ENCODE measurements around the gene KCNMA1. TPM values are rescaled to one million over a fixed set of nuclear protein-coding genes. Genes with fewer than 3 reads are reported as not detected.

The KCNMA1 gene
- total RNA-seq, 1 experiment from 2014 or later, result 0.70 TPM

GRCh38 chr10:77512219-77512578 lies 125.4 kb downstream of the KCNMA1 start:
- H3K9me2 ChIP-seq (ENCODE audit: insufficient read depth), result no peaks in the 10 kb centered on the region
- no peaks in the 10 kb centered on the region; the same call in 1 of the 2 replicates for H3K79me2 ChIP-seq (ENCODE audit: low read depth)
- H3K27ac ChIP-seq, result peak overlapping the region; percentile 73; the same call in 1 of the 2 replicates
- no peaks in the 10 kb centered on the region for H3K36me3 ChIP-seq (ENCODE audit: low read depth)
- DNase-seq, result no peak
- no peaks in the 10 kb centered on the region for H4K20me1 ChIP-seq (ENCODE audit: insufficient read depth)
- no peaks in the 10 kb centered on the region for H3K27me3 ChIP-seq (ENCODE audit: insufficient read depth, low read depth)
- POLR2A ChIA-PET (ENCODE audit: unreplicated experiment), result no interaction called here
- TF ChIP-seq CTCF (conservative IDR thresholded peaks at IDR 0.05) (no peak), EZH2 (IDR thresholded peaks at IDR 0.05; ENCODE audit: low read depth) (no peak)
- no peak overlapping the region for H2AFZ ChIP-seq
- H3K4me1 ChIP-seq (replicated peaks; ENCODE audit: insufficient read depth), result peaks cover 53% of the 10 kb centered on the region
- CTCF ChIA-PET, result no interaction called here
- intact Hi-C loops (cut with micrococcal nuclease; ENCODE audit: unreplicated experiment), result loop anchor here (1.0 to 10.0 kb wide), 5 partner anchors 70 to 337 kb away; no protein-coding TSS in a partner anchor
- H3K9me3 ChIP-seq (ENCODE audit: insufficient read depth, low read depth), result no peaks in the 10 kb centered on the region
- BruUV-seq (replicated peaks), result no TSS peak
- H3K4me3 ChIP-seq, result no peak overlapping the region
- peaks cover 36% of the 10 kb centered on the region for H3F3A ChIP-seq (ENCODE audit: insufficient read depth, low read depth)
- H3K4me2 ChIP-seq, result peak overlapping the region; percentile 65; the same call in 1 of the 2 replicates

GRCh38 chr10:77511498-77512218 lies 126.0 kb downstream of the KCNMA1 start:
- no peak overlapping the region; the same call in 1 of the 2 replicates for H3K27ac ChIP-seq
- H3K36me3 ChIP-seq (ENCODE audit: low read depth), result no peaks in the 10 kb centered on the region
- H4K20me1 ChIP-seq (ENCODE audit: insufficient read depth), result no peaks in the 10 kb centered on the region
- no peak for TF ChIP-seq EZH2 (IDR thresholded peaks at IDR 0.05; ENCODE audit: low read depth)
- no peak for TF ChIP-seq CTCF (conservative IDR thresholded peaks at IDR 0.05)
- no peaks in the 10 kb centered on the region for H3K27me3 ChIP-seq (ENCODE audit: insufficient read depth, low read depth)
- intact Hi-C loops (cut with micrococcal nuclease; ENCODE audit: unreplicated experiment), result loop anchor here (1.0 to 10.0 kb wide), 5 partner anchors 71 to 337 kb away; no protein-coding TSS in a partner anchor
- H3K79me2 ChIP-seq (ENCODE audit: low read depth), result no peaks in the 10 kb centered on the region; the same call in 1 of the 2 replicates
- H3K4me2 ChIP-seq, result 0 out of 2 replicates have a peak overlapping the region, but pooled peaks have one; percentile 8
- H3K9me2 ChIP-seq (ENCODE audit: insufficient read depth), result no peaks in the 10 kb centered on the region
- BruUV-seq (replicated peaks), result no TSS peak
- no peak overlapping the region for H3K4me3 ChIP-seq
- DNase-seq, result no peak
- CTCF ChIA-PET, result no interaction called here
- peaks cover 59% of the 10 kb centered on the region for H3K4me1 ChIP-seq (replicated peaks; ENCODE audit: insufficient read depth)
- peaks cover 36% of the 10 kb centered on the region for H3F3A ChIP-seq (ENCODE audit: insufficient read depth, low read depth)
- no peaks in the 10 kb centered on the region for H3K9me3 ChIP-seq (ENCODE audit: insufficient read depth, low read depth)
- POLR2A ChIA-PET (ENCODE audit: unreplicated experiment), result no interaction called here
- H2AFZ ChIP-seq, result no peak overlapping the region

- intact Hi-C loops (cut with micrococcal nuclease; ENCODE audit: unreplicated experiment), result loop anchor here (5.0 to 10.0 kb wide), 2 partner anchors 72 to 336 kb away; no protein-coding TSS in a partner anchor
- Histone ChIP-seq H4K20me1 (ENCODE audit: insufficient read depth) (no peaks in the 10 kb centered on the region), H3K4me2 (no peak overlapping the region), H2AFZ (no peak overlapping the region), H3K9me2 (ENCODE audit: insufficient read depth) (no peaks in the 10 kb centered on the region), H3K27ac (no peak overlapping the region), H3K4me1 (replicated peaks; ENCODE audit: insufficient read depth) (peaks cover 67% of the 10 kb centered on the region), H3K36me3 (ENCODE audit: low read depth) (no peaks in the 10 kb centered on the region), H3F3A (ENCODE audit: insufficient read depth, low read depth) (peaks cover 44% of the 10 kb centered on the region), H3K79me2 (ENCODE audit: low read depth) (no peaks in the 10 kb centered on the region; the same call in 1 of the 2 replicates), H3K27me3 (ENCODE audit: insufficient read depth, low read depth) (no peaks in the 10 kb centered on the region), H3K9me3 (ENCODE audit: insufficient read depth, low read depth) (no peaks in the 10 kb centered on the region), H3K4me3 (no peak overlapping the region)
- TF ChIP-seq CTCF (conservative IDR thresholded peaks at IDR 0.05) (no peak), EZH2 (IDR thresholded peaks at IDR 0.05; ENCODE audit: low read depth) (no peak)
- no peak for DNase-seq
- ChIA-PET CTCF (no interaction called here), POLR2A (ENCODE audit: unreplicated experiment) (no interaction called here)
- BruUV-seq (replicated peaks), result no TSS peak
Measured at GRCh38 chr10:77510695-77511094, 126.9 kb downstream of the KCNMA1 start.

All from PC-9 (cell line).